T1000 (cell line): ENCODE data around the gene ZNF680.
"Not testable (repeated sequence)": the region's sequence is repeated elsewhere in the genome, so short reads cannot be mapped to it uniquely, and the experiment has no call there.

Experiments used
- DNase-seq: peaks from one replicate; lab custom pipeline; 2025; ENCODE audit warnings: mixed read lengths; lab: John Stamatoyannopoulos, UW

Gene ZNF680

DNA sequence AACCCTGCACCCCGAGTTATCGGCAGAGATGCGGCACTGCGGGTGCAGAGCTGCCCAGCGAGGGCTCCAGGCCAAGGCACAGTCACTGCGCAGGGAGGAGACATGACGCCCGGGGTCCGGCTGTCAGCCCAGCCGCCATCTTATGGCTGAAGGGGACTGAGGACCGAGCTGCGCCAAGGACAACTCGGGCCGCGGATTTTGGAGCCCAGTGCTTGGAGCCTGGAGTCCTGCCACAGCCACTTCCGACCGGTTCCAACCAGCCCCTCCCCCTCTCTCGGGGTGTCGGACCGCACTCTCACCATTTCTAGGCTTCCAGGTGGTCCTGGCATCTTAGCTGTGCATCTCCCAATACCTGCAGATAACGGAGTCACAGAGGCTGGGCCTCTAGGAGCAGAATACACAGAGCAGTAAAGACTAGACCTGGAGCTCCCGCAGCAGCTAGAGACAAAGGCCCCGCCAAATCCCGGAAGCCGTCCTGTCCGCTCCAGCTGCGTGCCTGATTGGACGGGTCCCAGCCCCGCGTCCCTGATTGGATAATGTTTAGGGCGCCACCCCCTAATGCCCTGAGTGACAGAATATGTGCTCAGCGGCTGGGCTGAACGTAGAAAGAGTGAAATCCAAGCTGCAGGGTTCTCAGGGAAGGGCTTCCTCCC is at the start of gene ZNF680:
Gene ZNF680 (minus strand): TSS at position 446 of the 653 bp plus-strand sequence. CDS start 117 bp downstream, at position 329.
- peak; percentile 92 for DNase-seq

DNA sequence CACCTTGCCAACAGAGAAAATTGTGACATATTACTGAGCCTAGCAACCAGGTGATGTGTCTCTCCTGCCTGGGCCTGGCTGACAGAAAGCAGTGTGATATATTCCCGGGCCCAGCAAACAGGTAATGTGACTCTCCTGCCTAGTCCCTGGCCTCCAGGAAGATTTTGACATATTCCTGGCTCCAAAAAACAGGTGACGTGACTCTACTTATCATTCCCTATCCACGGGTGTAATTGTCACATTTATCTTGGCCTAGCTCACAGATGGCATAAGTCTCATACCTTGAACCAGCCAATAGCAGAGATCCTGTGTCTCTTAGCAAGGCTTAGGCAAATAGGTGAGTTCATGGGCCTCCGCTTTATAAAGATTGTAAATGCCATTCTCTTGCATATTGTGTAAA is 49.6 kb upstream of the ZNF680 start:
- no peak for DNase-seq

DNA sequence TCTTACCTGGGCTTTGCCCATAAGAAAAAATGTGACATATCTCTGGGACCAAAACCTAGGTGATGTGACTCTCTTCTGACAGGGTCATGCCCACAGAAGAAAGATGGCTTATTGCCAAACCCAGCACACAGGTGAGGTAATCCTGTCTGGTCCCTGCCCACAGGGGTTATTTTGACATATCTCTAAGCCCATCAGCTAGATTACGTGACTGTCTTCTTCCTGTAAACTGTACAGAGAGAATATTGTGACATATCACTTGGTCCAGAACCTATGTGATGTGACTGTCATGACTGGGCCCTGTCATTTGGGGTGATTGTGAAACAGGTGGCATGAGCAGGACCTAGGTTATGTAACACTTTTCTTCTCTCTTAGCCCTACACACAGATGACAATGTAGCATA is 48.8 kb upstream of the ZNF680 start:
- DNase-seq = no peak

DNA sequence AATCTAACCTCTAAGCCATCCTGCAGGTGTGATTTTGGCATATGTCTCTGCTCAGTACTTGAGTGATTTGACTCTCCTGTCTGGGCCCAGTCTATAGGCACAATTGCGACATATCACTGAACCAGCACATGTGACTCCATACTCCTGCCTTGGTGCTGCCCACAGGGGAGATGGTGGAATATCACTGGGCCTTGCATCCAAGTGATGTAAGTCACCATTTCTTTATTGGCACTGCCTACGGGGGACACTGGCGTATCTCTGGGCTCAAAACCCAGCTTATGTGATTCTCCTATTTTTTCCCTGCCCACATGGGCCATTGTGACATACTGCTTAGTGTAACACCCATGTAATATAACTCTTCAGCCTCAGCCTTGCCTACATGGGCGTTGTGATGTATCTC is 48.1 kb upstream of the ZNF680 start:
- no peak for DNase-seq

DNA sequence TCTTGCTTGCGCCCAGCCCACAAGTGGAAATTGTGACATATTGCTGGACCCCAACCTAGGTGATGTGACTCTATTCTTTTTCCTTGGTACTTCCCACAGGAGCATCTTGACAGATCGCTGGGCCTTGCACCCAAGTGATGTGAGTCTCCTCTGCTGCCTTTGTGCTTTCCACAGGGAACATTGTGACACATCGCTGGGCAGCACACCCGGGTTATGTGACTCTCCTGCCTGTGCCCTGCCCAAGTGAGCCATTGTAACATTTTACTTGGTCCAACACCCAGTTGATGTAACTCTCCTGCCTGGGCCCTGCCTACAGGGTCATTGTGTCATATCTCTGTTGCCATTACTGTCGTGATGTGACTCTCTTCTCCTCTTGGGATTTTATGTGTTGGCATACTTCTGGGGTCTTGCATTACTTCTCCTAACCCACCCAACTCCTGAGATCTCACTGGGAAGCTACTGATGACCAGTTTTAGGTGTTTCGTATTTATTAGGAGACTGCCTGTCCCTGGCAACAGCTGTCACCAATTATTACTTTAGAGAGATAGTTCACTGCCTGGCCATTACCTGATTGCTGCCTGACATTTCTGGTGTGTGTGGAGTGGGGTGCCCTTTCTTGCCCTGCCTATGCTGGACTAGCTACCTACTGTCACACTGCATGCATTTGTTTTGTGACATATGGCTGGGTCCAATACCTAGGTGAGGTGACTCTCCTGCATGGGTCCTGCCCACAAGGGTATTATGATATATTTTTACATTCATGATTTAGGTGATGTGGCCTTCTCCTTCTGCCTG is 45.4 kb upstream of the ZNF680 start:
- no peak for DNase-seq

DNA sequence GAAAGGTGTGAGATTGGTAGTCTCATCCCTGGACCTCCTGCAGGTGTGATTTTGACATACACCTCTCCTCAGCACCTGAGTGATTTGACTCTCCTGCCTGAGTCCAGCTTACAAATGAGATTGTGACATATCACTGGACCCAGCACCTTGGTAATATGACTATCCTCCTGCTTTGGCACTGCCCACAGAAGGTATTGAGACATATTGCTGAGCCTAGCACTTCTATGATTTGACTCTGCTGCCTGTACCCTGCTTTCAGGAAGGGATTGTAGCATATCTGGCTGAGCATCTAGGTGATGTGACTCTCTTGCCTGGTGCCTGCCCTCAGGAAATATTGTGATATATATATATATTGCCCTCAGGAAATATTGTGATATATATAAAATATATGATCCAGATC is 43.5 kb upstream of the ZNF680 start:
- DNase-seq = no peak

DNA sequence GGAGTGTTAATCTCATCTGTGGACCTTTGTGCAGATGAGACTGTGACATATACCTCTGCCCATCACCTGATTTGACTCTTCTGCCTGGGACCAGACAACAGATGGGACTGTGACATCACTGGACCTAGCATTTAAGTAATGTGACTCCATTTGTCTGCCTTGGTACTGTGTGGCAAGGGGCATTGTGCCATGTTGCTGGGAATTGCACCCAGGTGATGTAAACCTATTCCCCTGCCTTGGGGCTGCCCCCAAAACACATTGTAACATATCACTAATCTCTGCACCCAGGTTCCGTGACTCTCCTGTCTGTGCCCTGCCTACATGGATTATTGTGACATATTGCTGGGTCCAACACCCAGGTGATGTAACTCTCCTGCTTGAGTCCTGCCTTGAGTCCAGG is 40.4 kb upstream of the ZNF680 start:
- DNase-seq = no peak

DNA sequence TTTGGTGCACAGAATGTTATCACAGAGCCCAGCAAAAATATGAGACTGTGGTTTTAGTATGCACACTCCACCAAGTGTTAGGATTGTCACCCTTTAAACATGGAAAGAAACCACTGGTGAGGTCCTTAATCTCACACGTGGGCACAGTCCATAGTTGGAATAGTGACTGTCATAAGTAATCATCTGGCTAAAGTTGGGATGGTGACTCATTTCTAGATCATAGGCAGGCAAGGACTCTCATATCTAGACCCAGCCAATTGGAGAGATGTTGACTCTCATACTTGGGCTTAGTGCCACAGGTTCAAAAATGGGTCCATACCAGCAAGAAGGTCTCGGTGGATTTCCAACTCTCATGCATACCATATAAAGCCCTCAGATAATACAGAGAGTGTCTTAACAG is 39.6 kb upstream of the ZNF680 start:
- no peak for DNase-seq

DNA sequence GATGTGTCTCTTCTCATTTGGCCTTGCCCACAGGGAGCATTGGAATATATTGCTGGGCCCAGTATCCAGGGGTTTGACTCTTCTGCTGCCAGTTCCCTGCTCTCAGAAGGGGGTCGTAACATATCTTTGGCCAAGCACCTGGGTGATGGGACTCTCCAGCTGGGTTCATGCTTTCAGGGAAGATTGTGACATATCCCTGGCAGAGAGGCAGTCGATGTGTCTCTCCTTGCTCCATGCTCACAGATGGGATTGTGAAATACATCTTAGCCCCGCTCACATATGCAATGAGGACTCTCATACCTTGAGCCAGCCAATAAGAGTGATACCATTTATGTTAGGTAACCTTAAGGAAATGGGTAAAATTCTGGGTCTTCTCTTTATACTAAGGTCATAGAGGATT is 39.2 kb upstream of the ZNF680 start:
- DNase-seq = no peak

DNA sequence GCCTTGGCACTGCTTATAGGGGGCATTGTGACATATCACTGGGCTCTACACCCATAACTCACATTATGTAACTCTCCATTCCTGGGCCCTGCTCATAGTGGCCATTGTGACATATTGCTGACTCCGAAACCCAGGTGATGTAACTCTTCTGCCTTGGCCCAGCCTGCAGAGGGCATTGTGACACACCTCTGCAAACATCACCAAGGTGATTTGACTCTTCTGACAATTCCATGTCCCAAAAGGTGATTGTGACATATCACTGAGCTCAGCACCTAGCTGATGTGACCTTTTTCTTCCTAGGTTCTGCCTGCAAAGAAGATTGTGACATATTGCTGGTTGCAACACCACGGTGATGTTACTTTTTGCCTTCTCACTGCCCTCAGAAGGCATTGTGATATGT is 36.5 kb upstream of the ZNF680 start:
- no peak for DNase-seq

DNA sequence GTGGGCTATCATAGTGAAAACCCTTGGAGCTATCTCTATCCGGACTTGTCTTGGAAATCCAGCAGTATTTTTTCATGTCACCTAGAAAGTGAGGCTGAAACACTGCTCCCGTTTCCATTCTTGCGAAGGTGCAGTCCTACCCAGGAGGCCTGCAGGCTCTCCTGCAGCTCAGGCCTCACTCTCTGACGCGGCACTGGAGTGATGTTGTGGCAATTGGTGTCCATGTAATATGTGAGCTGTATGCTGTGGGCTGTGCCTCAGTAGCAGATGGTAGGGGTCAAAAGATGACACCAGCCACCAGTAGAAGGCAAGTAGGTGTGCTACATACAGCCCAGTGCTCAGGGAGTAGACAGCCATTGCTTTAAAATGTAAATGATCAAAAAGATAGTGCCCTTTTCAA is 28.1 kb upstream of the ZNF680 start:
- DNase-seq = no peak

DNA sequence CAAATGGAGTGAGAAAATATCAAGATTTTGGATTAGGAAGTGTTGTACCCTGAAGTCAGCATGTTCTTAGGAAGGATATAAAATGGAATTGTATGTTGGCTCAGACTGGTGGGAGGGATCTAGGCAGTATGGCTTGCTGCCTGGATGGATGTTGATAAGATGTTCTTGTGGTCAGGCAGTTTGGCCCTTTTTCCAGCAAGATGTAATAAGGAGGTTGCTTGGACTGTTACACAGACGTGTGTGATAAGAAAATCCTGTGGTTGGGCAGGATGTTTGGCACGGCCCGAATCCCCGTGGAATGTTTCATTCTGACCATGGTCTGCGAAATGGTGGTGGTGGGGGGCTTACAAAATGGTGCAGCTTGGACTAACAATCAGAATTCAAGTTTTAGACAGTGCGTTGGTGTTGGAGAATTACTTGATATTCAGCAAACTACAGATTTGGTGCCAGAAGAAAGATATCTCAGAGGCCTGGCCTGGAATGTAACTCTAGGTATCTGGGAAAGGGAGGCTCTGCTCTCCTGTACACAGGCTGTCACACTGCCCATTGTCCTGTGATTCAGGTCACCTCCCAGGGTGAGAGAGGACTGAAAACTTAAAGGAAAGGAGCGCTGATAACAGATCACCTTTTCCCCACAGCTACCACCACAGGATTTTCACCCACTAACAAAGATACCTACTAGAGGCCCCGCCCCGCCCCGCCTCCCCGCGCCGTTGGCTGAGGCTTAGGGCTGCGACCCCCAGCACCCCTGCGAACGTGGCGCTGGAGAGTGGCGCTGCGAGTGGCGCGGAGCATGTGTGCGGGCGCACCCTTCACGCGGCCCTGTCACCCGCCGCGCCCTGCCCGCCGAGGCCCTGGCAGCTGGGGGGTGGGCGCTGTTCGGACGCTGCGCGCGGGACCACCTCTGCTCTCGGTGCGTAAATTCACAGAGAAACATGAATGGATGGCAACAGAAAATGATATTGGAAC is 19.3 kb upstream of the ZNF680 start:
- DNase-seq = no peak

DNA sequence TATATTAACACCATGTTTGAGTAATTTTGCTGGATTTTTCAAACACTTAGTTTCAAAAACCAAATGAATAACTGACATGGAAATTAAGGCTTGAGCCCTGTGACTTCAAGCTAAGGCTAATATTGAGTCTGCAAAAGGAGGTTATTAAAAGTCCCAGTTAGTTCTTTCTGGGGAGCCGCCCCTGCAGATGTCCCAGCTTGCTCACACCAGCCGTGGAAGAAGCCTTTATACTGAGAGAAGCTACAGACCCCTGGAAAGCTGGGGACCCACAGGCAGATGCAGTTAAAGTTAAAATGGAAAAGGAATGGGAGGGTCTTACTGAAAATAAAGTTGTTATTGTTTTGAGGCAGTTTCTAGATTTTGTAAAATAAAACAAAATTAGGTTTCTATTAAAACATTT is 18.5 kb upstream of the ZNF680 start:
- DNase-seq = no peak

DNA sequence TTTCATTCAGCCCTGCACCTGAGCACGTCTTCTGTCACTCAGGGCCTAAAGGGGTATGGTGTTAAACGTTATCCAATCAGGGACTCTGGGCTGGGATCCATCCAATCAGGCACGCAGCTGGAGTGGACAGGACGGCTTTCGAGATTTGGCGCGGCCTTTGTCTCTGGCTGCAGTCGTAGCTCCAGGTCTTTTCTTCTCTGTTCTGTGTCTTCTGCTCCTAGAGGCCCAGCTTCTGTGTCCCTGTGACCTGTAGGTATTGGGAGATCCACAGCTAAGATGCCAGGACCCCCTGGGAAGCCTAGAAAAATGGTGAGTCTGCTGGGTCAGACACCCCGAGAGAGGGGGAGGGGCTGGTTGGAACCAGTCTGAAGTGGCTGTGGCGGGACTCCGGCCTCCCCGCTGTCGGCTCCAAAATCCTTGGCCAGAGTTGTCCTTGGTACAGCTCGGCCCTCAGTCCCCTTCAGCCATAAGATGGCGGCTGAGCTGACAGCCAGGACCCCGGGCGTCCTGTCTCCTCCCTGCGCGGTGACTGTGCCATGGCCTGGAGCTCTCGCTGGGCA is 11.7 kb upstream of the ZNF680 start:
- no peak for DNase-seq

DNA sequence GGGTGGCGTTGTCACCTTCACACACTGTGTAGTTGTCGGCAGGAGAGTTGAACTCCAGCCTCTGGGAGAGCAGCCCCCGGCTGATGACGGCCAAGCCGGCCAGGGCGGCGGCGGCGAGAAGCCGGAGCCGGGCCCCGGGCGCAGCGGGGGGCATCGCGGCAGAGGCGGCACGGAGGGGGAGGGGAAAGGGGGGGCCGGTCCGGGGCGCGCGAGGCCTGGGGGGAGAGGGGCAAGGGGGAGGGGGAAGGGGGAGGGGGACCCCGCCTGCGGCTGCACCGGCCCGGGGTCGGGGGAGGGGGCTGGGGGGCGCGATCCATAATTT is 7.4 kb upstream of the ZNF680 start:
- not testable (repeated sequence) for DNase-seq

DNA sequence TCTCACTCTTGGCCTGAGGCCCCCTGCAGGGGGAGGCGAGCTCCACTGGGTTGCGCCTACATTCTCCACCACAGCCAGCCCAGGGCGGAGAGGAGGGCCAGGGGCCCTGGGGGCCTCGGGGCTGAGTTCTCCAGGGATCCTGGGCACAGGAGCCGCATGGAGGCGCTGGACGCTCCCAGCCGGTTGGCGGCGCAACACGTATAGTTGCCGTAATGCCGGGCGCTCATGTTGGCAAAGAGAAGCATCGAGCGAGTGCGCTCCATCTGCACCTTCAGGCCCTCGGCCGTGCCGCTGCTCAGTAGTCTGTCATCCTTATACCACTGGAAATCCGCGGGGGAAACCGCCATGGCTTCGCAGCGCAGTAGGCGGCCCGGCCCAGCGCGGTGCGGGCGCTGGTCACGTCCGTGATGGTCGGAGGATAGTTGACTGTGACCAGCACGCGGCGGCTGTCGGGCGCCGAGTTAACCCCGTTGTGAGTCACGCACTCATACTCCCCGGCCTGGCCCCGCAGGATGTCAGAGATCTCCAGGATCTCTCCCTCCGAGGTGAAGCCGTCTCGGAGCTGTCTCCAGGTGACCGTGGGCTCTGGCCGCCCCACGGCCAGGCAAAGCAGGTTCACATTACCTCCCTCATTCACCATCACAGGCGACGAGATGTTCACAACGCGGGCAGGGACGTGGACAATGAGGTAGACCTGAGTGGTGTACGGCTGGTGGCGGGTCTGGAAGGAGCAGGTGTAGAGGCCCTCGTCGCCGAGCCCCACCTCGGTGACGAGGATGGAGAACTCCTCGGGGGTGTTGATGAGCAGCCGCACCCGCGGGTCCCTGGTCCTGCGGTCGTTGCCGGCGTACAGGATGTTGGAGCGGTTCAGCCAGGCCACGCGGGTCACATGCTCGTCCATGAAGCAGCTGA is 6.8 kb upstream of the ZNF680 start:
- DNase-seq = not testable (repeated sequence)

DNA sequence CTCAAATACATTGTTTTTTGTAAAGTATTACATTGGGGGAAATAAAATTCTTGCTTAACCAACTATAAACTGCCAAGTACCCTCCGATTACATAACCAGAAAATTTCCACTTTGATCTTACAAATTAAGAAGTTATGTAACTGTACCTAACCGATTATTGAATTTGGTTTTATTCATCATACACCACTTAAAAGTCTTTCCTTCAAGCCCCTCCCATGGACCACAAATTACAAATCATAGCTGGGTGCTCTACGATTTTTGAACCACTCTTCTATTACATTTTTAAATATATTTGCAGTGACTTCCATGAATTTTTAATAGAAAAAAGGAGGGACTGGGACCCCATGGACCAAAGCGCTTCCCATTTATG is 630 bp downstream of the ZNF680 start:
- no peak for DNase-seq

DNA sequence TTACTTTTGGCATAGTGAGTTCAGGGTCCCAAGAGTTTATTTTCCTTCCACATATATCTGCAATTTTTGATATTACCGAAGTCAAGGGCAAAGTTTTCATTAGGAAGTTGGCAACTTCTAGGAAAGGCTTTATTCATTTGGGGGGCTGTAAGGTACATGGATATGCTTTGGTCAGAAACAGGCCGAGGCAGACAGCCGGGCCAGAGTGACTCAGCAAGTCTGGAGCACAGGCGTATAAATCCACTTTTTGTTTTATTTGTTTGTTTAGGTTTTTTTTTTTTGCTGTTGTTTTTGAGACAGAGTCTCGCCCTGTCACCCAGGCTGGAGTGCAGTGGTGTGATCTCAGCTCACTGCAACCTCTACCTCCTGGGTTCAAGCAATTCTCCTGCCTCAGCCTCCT is 3.7 kb downstream of the ZNF680 start:
- no peak for DNase-seq

DNA sequence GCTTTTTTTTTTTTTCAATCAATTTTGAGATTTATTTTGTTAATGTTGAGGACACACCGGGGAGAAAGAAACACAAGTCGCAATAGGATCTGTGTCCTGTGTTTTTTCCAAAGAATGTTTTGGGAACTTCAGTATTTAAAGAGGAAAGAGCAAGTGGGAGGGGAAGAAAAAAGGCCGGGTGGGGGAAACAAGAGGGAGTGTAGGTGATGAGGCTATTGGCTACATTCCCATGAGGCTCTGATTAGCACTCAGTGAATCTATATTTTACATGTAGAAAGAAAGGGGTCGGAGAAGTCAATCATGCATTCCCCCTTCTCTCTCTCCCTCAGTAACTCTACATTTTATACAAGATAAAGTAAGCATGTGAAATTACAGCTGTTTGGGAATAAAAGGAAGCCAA is 4.1 kb downstream of the ZNF680 start:
- DNase-seq = no peak

DNA sequence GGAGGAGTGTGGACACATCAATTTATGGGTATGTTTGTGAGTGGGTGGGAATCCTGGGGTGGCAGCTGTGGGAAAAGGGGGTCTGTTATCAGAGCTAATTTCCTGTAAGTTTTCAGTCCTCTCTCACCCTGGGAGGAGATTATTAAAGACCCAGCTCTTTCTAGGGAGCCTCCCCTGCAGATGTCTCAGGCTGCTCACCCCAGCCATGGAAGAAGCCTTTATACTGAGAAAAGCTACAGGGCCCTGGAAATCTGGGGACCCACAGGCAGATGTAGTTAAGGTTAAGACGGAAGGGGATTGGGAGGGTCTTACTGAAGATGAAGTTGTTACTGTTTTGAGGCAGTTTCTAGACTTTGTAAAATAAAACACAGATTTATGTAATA is 4.6 kb downstream of the ZNF680 start:
- DNase-seq = no peak

DNA sequence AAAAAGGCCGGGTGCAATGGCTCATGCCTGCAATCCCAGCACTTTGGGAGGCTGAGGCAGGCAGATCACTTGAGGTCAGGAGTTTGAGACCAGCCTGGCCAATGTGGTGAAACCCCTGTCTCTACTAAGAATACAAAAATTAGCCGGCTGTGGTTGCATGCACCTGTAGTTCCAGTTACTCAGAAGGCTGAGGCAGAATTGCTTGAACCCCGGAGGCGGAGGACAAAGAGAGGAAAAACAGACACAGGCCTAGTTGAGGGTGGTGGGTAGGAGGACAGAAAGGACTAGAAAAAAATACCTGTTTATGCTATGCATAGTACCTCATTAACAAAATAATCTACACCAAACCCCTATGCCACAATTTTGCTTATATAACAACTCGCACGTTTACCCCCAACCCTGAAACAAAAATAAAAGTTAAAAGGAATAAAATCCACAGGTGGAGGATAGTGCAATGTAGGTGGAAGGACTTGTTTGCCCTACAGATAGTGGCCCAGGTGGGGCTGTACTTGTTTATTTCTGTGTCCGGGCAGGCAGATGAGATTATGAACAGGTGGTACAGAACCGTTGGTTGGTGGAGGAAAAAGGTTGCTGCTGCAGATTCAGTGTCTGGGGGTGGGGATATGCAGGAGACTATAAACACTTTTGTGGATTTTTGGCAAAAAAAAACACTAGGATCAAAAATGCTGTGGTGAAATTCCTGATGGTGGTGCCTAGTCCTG is 5.1 kb downstream of the ZNF680 start:
- DNase-seq = no peak
